ENCODE measurements around the gene UNC5C. TPM values are rescaled to one million over a fixed set of nuclear protein-coding genes. Genes with fewer than 3 reads are reported as not detected.

The UNC5C gene
- total and polyA plus RNA-seq, 2 of the 8 experiments (the other 6 are each of a cell fraction or from before 2014, with no cell fraction given) = 0.30 to 1.3 TPM

GRCh38 chr4:95283320-95283719 is 265.5 kb downstream of the UNC5C start:
- no peak overlapping the region for H2AK5ac ChIP-seq (ENCODE audit: low read depth, low read length)
- WGBS, 2 experiments (ENCODE audit: extremely low coverage in 1 of 2, insufficient coverage in 1 of 2, insufficient read length in 1 of 2, insufficient replicate concordance in 2 of 2, low coverage in 1 of 2, low lambda C conversion rate in 2 of 2, missing lambda C conversion rate in 1 of 2) = 90% methylated on average over 10 of the region's 10 CpGs; no CpG with 5 or more reads in 1 of the 2 experiments
- H3K9ac ChIP-seq (replicated peaks in 1 of 4; ENCODE audit: extremely low read depth in 1 of 4, low read depth in 3 of 4, low read length in 3 of 4) = no peak overlapping the region
- no peaks in the 10 kb centered on the region for H3K79me2 ChIP-seq (ENCODE audit: control insufficient read depth in 1 of 2, insufficient read depth in 2 of 2, low read length in 2 of 2)
- ChIA-PET POLR2A (ENCODE audit: partially characterized antibody) (no interaction called here), CTCF (ENCODE audit: partially characterized antibody) (no interaction called here)
- H4K5ac ChIP-seq (ENCODE audit: insufficient read length, low read depth, low read length) = no peak overlapping the region
- H3K4me3 ChIP-seq (ENCODE audit: extremely low read depth in 1 of 4, insufficient read depth in 2 of 4, low read depth in 3 of 4, low read length in 4 of 4) = no peak overlapping the region
- no peak overlapping the region for H2AFZ ChIP-seq (ENCODE audit: low read length)
- H3K4ac ChIP-seq (replicated peaks; ENCODE audit: insufficient read length, low read depth, low read length) = no peak overlapping the region
- no peak overlapping the region for H2BK20ac ChIP-seq (ENCODE audit: low read length)
- H2BK15ac ChIP-seq (ENCODE audit: low read length) = no peak overlapping the region
- H4K91ac ChIP-seq (replicated peaks; ENCODE audit: insufficient read length, low read length) = no peak overlapping the region
- no peak overlapping the region for H2BK12ac ChIP-seq (ENCODE audit: low read depth, low read length)
- no peak for FAIRE-seq
- TF ChIP-seq GTF2F1 (IDR thresholded peaks at IDR 0.05; ENCODE audit: borderline replicate concordance, low read depth, low read length) (no peak), RFX5 (IDR thresholded peaks at IDR 0.05; ENCODE audit: borderline replicate concordance, low read depth, low read length) (no peak), JUND (IDR thresholded peaks at IDR 0.05; ENCODE audit: low read length) (no peak), CEBPB (IDR thresholded peaks at IDR 0.05; ENCODE audit: low read depth, low read length) (no peak), POLR2AphosphoS5 (IDR thresholded peaks at IDR 0.05; ENCODE audit: low read depth, low read length) (no peak), USF2 (IDR thresholded peaks at IDR 0.05; ENCODE audit: low read length) (no peak), CHD1 (IDR thresholded peaks at IDR 0.05; ENCODE audit: low read depth, low read length) (no peak), RNF2 (IDR thresholded peaks at IDR 0.05; ENCODE audit: borderline replicate concordance, low read depth, low read length, missing control alignments, poor library complexity, severe bottlenecking) (no peak), FOSL1 (IDR thresholded peaks at IDR 0.05; ENCODE audit: insufficient read depth, low read depth, low read length) (no peak), CBX8 (IDR thresholded peaks at IDR 0.05; ENCODE audit: borderline replicate concordance, low read depth, low read length) (no peak), ZNF274 (IDR thresholded peaks at IDR 0.05; ENCODE audit: borderline replicate concordance, extremely low read depth, low read length) (no peak), GABPA (IDR thresholded peaks at IDR 0.05; ENCODE audit: borderline replicate concordance, insufficient read depth, low read length) (no peak), BACH1 (IDR thresholded peaks at IDR 0.05; ENCODE audit: low read length) (no peak)
- H2BK5ac ChIP-seq (ENCODE audit: low read depth, low read length) = no peak overlapping the region
- H3K27me3 ChIP-seq (replicated peaks in 1 of 4; ENCODE audit: control insufficient read depth in 3 of 4, extremely low read depth in 1 of 4, insufficient read depth in 3 of 4, low read length in 3 of 4) = no peaks in the 10 kb centered on the region; a peak in 1 of 7 replicates
- no peak overlapping the region for H3K56ac ChIP-seq (replicated peaks; ENCODE audit: insufficient read length, low read depth, low read length)
- DNase-seq (ENCODE audit: low read depth in 1 of 2, low spot score in 2 of 2) = no peak
- peaks cover 0 to 4% (median 1%) of the 10 kb centered on the region in 4 experiments; a peak in 1 of 7 replicates for H3K4me1 ChIP-seq (replicated peaks in 1 of 4; ENCODE audit: control insufficient read depth in 3 of 4, insufficient read depth in 4 of 4, low read length in 3 of 4)
- H4K20me1 ChIP-seq (replicated peaks in 1 of 2; ENCODE audit: control insufficient read depth in 1 of 2, insufficient read depth in 2 of 2, low read length in 2 of 2) = no peaks in the 10 kb centered on the region
- H2BK120ac ChIP-seq (replicated peaks; ENCODE audit: low read depth, low read length) = no peak overlapping the region
- H3K4me2 ChIP-seq (ENCODE audit: insufficient read depth in 1 of 2, low read depth in 2 of 2, low read length in 2 of 2) = no peak overlapping the region
- H4K8ac ChIP-seq (ENCODE audit: extremely low read depth, insufficient read depth, low read length) = no peak overlapping the region
- H3K14ac ChIP-seq (ENCODE audit: insufficient read length) = no peak overlapping the region
- no peak overlapping the region for H3K27ac ChIP-seq (ENCODE audit: low read depth, low read length)
- H3K23me2 ChIP-seq (ENCODE audit: low read depth, low read length) = no peaks in the 10 kb centered on the region
- no peaks in the 10 kb centered on the region for H3K79me1 ChIP-seq (ENCODE audit: low read depth, low read length)
- no peaks in the 10 kb centered on the region for H3K36me3 ChIP-seq (ENCODE audit: control insufficient read depth in 2 of 4, insufficient read depth in 4 of 4, low read length in 3 of 4)
- H3K23ac ChIP-seq (ENCODE audit: insufficient read length) = no peak overlapping the region
- H3K9me3 ChIP-seq (ENCODE audit: insufficient read depth in 2 of 2, low read depth in 1 of 2, low read length in 1 of 2) = peaks cover 0 to under 1% of the 10 kb centered on the region in 2 experiments; a peak in 2 of 4 replicates
- no peak overlapping the region for H3K18ac ChIP-seq (ENCODE audit: extremely low read depth, low read length)
